Nephron (organoid): ENCODE measurements around the gene MAPK8.

Source experiments
- H3K27ac Mint-ChIP-seq, 3 experiments: 2 replicates each; pipeline ENCODE4 v1.8.0; 2020; ENCODE audit warnings: mixed read lengths in 3 of 3, mild to moderate bottlenecking in 2 of 3, moderate library complexity in 1 of 3
- H3K27me3 Mint-ChIP-seq: 2 replicates; pipeline ENCODE4 v1.8.0; 2021; ENCODE audit warnings: low read depth, mild to moderate bottlenecking, moderate library complexity, mixed read lengths
- H3K36me3 Mint-ChIP-seq: 2 replicates; pipeline ENCODE4 v1.8.0; 2020; ENCODE audit warnings: low read depth, mixed read lengths
- H3K4me1 Mint-ChIP-seq: 2 replicates; pipeline ENCODE4 v1.8.0; 2020; ENCODE audit warnings: mixed read lengths
- H3K4me3 Mint-ChIP-seq, 3 experiments: 2 replicates each; pipeline ENCODE4 v1.8.0; 2020; ENCODE audit warnings: mild to moderate bottlenecking in 3 of 3, mixed read lengths in 3 of 3, moderate library complexity in 2 of 3
- H3K9me3 Mint-ChIP-seq: 2 replicates; pipeline ENCODE4 v1.8.0; 2020; ENCODE audit warnings: mixed read lengths
- CTCF ChIP-seq, 3 experiments: fragments of 200-600 bp; sonication (generic); IDR thresholded peaks; one replicate each; pipeline ENCODE4 v1.5.0; 2021; ENCODE audit warnings: antibody characterized with exemption in 3 of 3; ENCODE audit not compliant: unreplicated experiment in 3 of 3

Gene MAPK8

DNA sequence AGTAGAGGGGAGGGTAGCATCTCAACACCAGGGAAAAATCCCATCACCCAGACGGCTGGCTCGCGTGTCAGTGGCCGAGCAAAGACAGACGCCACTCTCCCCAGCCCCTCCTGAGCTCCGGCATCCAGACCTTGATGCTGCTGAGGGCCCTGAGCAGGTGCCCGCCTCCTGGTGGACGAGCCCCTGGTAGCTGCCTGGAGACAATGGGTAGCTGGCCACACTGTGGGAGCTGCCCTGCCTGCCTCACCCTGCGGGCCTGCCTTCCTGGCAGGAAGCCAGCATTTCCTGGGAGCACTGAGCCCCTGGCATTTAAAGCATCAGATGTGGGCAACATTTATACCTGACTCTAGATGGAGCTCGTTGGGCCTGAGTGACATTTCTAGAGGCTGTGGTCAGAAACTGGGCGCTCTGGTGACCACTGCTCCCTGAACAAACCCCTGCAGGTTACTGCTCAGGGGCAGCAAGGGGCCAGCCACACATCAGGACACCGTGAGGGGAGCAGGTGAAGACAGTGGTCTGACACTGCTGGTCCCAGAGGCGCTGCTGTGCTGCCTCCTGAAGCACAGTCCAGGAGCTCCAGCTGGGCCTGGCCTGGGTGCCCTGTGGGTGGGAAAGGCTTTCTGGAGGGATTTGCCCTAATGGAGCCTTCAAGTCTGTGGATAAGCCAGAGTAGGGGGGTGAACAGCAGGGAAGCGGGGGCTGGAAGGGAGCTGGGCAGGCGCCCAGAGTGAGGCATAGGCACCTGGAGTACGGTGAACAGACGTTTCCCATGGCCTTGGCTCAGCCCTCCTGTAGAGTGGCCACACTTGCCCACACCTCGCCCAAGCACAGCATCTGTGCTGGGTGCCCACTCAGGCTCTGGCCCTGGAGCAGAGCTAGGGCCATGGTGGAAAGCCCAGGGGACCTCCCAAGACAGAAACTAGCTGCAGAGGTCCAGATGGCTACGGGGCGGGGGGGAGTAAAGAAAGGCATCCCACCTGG, 138.7 kb downstream of the MAPK8 start:
- Mint-ChIP-seq H3K4me1 (peaks cover 10% of the 10 kb centered on the region), H3K36me3 (no peaks in the 10 kb centered on the region), H3K9me3 (no peaks in the 10 kb centered on the region), H3K27me3 (peaks cover 19% of the 10 kb centered on the region), H3K27ac (no peak overlapping the region), H3K4me3 (no peak overlapping the region)
- no peak for TF ChIP-seq CTCF (IDR thresholded peaks at IDR 0.05; ENCODE audit: unreplicated experiment in 3 of 3)

- peaks cover 19% of the 10 kb centered on the region for H3K27me3 Mint-ChIP-seq
- H3K27ac Mint-ChIP-seq = no peak overlapping the region
- no peaks in the 10 kb centered on the region for H3K36me3 Mint-ChIP-seq
- H3K4me1 Mint-ChIP-seq = peaks cover 10% of the 10 kb centered on the region
- TF ChIP-seq CTCF (IDR thresholded peaks at IDR 0.05; ENCODE audit: unreplicated experiment in 3 of 3) = no peak
- no peak overlapping the region for H3K4me3 Mint-ChIP-seq
- H3K9me3 Mint-ChIP-seq = no peaks in the 10 kb centered on the region
These were observed 139.5 kb downstream of the MAPK8 start for GRCh38 chr10:48445932-48446331.

- Mint-ChIP-seq H3K9me3 (no peaks in the 10 kb centered on the region), H3K4me3 (no peak overlapping the region)
These were observed 140.3 kb downstream of the MAPK8 start for GRCh38 chr10:48446785-48447184.

DNA sequence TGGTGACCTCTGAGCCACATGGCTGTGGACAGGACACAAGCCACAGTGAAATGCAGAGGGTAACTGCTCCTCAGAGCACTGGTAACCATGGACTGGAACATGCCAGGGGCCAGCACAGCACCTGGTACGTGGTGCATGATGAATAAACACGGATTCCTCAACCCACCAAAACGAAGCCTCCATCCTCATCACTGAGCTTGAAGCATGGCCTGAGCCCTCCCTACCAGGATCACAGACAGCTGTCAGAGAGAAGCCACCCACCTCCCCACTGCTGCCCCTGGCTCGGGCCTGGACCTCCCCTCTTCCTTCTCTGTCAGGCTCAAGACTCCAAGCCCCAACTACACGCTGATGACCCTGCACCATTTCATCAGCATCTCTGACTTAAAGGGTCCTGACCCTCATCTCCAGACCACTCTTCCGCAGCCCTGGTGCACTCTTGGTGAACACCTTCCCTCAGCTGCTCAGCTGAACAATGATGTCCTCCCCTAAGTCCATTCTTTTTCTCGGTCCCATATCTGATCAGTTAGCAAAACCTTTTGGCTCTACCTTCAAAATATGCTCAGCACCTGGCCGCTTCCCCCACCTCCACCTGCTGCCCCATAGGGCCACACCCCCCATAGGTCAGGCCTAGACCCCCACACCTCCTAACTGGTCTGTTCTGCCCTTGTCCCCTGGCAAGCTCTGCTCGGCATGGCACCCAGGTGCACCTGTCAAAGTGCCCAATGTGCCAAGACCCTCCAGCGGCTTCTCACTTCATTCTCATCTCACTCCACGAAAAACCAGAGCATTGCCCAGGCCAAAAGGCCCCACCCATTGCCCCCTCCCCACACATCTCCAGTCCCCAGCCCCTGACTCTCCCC, 141.1 kb downstream of the MAPK8 start:
- H3K27ac Mint-ChIP-seq = no peak overlapping the region
- no peak for TF ChIP-seq CTCF (IDR thresholded peaks at IDR 0.05; ENCODE audit: unreplicated experiment in 3 of 3)
- peaks cover 19% of the 10 kb centered on the region for H3K27me3 Mint-ChIP-seq
- H3K4me1 Mint-ChIP-seq = peaks cover 10% of the 10 kb centered on the region
- H3K36me3 Mint-ChIP-seq = no peaks in the 10 kb centered on the region
- H3K4me3 Mint-ChIP-seq = no peak overlapping the region
- H3K9me3 Mint-ChIP-seq = no peaks in the 10 kb centered on the region

More at GRCh38 chr10:48446785-48447184, 140.3 kb downstream of the MAPK8 start:
- Mint-ChIP-seq H3K36me3 (no peaks in the 10 kb centered on the region), H3K27me3 (peaks cover 19% of the 10 kb centered on the region), H3K4me1 (peaks cover 10% of the 10 kb centered on the region), H3K27ac (no peak overlapping the region)
- TF ChIP-seq CTCF (IDR thresholded peaks at IDR 0.05; ENCODE audit: unreplicated experiment in 3 of 3) = no peak

DNA sequence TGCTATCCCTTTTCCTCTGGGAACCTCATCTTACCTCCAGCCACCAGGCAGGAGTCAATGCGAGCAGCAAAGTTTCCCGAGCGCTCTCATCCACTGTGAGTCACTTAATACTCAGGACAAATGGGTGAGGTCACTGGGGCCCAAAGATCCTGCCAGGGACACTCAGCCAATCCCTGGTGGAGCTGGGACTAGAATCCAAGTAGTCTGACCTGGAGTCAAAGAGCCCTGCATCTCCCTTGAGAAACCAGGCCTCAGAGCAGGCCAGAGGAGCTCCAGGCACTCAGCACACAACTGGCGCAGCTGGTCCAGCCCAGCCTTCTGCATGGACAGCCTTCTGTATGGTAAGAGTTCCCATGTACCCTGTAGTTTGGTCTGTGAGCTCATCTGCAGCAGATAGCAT, 142.3 kb downstream of the MAPK8 start:
- H3K36me3 Mint-ChIP-seq = no peaks in the 10 kb centered on the region
- peaks cover 15% of the 10 kb centered on the region for H3K27me3 Mint-ChIP-seq
- no peak for TF ChIP-seq CTCF (IDR thresholded peaks at IDR 0.05; ENCODE audit: unreplicated experiment in 3 of 3)
- H3K27ac Mint-ChIP-seq = no peak overlapping the region
- H3K4me3 Mint-ChIP-seq = no peak overlapping the region
- H3K9me3 Mint-ChIP-seq = no peaks in the 10 kb centered on the region
- peaks cover 7% of the 10 kb centered on the region for H3K4me1 Mint-ChIP-seq
